Activated gamma-delta T cell (primary cell): ENCODE data around the gene RIPOR2.
"Not testable (repeated sequence)": the region's sequence is repeated elsewhere in the genome, so short reads cannot be mapped to it uniquely, and the experiment has no call there.

Experiments used
- DNase-seq: peaks from one replicate; lab custom pipeline; 2025; lab: John Stamatoyannopoulos, UW

RIPOR2 gene

GRCh38 chr6:24807584-24807983 lies 128.2 kb downstream of the RIPOR2 start:
- no peak for DNase-seq

- no peak for DNase-seq
Observed at GRCh38 chr6:24802271-24803059, 133.3 kb downstream of the RIPOR2 start.

- no peak for DNase-seq
Observed at GRCh38 chr6:24799541-24799915, 136.2 kb downstream of the RIPOR2 start.

GRCh38 chr6:24798740-24799540 lies 136.8 kb downstream of the RIPOR2 start, which contains the start of gene ARMH2:
ARMH2 (minus strand) TSS chr6:24798917; CDS start chr6:24798857, 60 bp downstream.
- DNase-seq = no peak

- DNase-seq = no peak
Observed at GRCh38 chr6:24797596-24798216, 138.1 kb downstream of the RIPOR2 start.

- DNase-seq = no peak
Observed at GRCh38 chr6:24796616-24797290, 139.0 kb downstream of the RIPOR2 start.

- DNase-seq = no peak
Observed at GRCh38 chr6:24795106-24795505, 140.7 kb downstream of the RIPOR2 start.

- no peak for DNase-seq
Observed at GRCh38 chr6:24788031-24788665, 147.6 kb downstream of the RIPOR2 start.

GRCh38 chr6:24780206-24780605 lies 155.6 kb downstream of the RIPOR2 start:
- DNase-seq = no peak

- no peak for DNase-seq
Observed at GRCh38 chr6:24779416-24780016, 156.2 kb downstream of the RIPOR2 start.

GRCh38 chr6:24778878-24779277 lies 156.9 kb downstream of the RIPOR2 start:
- no peak for DNase-seq

- DNase-seq = no peak
Observed at GRCh38 chr6:24778121-24778520, 157.6 kb downstream of the RIPOR2 start.

- no peak for DNase-seq
Observed at GRCh38 chr6:24777227-24777626, 158.5 kb downstream of the RIPOR2 start.

GRCh38 chr6:24775520-24776058 lies 160.2 kb downstream of the RIPOR2 start:
- no peak for DNase-seq

GRCh38 chr6:24774696-24775519 lies 160.9 kb downstream of the RIPOR2 start, which contains the start of gene GMNN:
GMNN (plus strand) TSS chr6:24774937; CDS start chr6:24777247, 2,310 bp downstream.
- DNase-seq = peak; percentile 96

- DNase-seq = no peak
Observed at GRCh38 chr6:24768361-24768760, 167.4 kb downstream of the RIPOR2 start.

GRCh38 chr6:24766680-24767462 lies 168.9 kb downstream of the RIPOR2 start:
- DNase-seq = no peak

- DNase-seq = not testable (repeated sequence)
Observed at GRCh38 chr6:24765968-24766367, 169.8 kb downstream of the RIPOR2 start.
